ENCODE data around the gene ZNF275.

DNA sequence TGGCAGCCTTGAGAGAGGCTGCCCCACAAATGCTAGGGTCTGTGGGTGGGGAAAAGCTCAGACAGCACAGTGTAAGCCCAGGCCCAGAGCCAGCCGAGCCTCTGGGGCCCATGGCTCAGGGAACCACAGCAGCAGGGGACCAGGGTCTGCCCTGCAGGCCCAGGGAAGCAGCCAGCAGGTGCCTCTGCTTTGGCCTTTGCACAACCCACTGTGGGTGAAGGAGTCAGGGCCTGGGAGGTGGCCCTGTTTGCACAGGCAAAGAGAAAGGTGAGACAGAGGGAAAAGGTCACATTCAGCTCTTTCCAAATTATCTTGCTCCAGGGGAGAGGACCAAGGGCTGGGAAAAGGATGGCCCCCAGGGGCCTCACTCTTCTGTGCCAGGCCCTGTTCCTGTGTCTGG is 21.1 kb upstream of the ZNF275 start:
- TF ChIP-seq EZH2 (IDR thresholded peaks at IDR 0.05; ENCODE audit: borderline replicate concordance, insufficient read depth, low read length, poor library complexity, severe bottlenecking) (no peak), EP300 (conservative IDR thresholded peaks at IDR 0.05; ENCODE audit: poor library complexity, severe bottlenecking) (no peak), POLR2AphosphoS5 (IDR thresholded peaks at IDR 0.05) (no peak), MXI1 (conservative IDR thresholded peaks at IDR 0.05; ENCODE audit: poor library complexity, severe bottlenecking) (no peak), SMC3 (conservative IDR thresholded peaks at IDR 0.05; ENCODE audit: poor library complexity) (no peak), TAF1 (IDR thresholded peaks at IDR 0.05; ENCODE audit: low read depth) (no peak), RAD21 (conservative IDR thresholded peaks at IDR 0.05) (no peak)
- TF ChIP-seq, protein P1, sequence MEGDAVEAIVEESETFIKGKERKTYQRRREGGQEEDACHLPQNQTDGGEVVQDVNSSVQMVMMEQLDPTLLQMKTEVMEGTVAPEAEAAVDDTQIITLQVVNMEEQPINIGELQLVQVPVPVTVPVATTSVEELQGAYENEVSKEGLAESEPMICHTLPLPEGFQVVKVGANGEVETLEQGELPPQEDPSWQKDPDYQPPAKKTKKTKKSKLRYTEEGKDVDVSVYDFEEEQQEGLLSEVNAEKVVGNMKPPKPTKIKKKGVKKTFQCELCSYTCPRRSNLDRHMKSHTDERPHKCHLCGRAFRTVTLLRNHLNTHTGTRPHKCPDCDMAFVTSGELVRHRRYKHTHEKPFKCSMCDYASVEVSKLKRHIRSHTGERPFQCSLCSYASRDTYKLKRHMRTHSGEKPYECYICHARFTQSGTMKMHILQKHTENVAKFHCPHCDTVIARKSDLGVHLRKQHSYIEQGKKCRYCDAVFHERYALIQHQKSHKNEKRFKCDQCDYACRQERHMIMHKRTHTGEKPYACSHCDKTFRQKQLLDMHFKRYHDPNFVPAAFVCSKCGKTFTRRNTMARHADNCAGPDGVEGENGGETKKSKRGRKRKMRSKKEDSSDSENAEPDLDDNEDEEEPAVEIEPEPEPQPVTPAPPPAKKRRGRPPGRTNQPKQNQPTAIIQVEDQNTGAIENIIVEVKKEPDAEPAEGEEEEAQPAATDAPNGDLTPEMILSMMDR (IDR thresholded peaks at IDR 0.05; ENCODE audit: poor library complexity, severe bottlenecking) = no peak
- TF ChIP-seq, protein P2, sequence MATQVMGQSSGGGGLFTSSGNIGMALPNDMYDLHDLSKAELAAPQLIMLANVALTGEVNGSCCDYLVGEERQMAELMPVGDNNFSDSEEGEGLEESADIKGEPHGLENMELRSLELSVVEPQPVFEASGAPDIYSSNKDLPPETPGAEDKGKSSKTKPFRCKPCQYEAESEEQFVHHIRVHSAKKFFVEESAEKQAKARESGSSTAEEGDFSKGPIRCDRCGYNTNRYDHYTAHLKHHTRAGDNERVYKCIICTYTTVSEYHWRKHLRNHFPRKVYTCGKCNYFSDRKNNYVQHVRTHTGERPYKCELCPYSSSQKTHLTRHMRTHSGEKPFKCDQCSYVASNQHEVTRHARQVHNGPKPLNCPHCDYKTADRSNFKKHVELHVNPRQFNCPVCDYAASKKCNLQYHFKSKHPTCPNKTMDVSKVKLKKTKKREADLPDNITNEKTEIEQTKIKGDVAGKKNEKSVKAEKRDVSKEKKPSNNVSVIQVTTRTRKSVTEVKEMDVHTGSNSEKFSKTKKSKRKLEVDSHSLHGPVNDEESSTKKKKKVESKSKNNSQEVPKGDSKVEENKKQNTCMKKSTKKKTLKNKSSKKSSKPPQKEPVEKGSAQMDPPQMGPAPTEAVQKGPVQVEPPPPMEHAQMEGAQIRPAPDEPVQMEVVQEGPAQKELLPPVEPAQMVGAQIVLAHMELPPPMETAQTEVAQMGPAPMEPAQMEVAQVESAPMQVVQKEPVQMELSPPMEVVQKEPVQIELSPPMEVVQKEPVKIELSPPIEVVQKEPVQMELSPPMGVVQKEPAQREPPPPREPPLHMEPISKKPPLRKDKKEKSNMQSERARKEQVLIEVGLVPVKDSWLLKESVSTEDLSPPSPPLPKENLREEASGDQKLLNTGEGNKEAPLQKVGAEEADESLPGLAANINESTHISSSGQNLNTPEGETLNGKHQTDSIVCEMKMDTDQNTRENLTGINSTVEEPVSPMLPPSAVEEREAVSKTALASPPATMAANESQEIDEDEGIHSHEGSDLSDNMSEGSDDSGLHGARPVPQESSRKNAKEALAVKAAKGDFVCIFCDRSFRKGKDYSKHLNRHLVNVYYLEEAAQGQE (IDR thresholded peaks at IDR 0.05; ENCODE audit: borderline replicate concordance) = no peak
